ENCODE measurements around the gene ZNF385C. TPM values are rescaled to one million over a fixed set of nuclear protein-coding genes. Genes with fewer than 3 reads are reported as not detected.

Gene ZNF385C
- total RNA-seq, 6 donors from 2014 or later: 0.30 to 2.1 (median 0.44) TPM

DNA sequence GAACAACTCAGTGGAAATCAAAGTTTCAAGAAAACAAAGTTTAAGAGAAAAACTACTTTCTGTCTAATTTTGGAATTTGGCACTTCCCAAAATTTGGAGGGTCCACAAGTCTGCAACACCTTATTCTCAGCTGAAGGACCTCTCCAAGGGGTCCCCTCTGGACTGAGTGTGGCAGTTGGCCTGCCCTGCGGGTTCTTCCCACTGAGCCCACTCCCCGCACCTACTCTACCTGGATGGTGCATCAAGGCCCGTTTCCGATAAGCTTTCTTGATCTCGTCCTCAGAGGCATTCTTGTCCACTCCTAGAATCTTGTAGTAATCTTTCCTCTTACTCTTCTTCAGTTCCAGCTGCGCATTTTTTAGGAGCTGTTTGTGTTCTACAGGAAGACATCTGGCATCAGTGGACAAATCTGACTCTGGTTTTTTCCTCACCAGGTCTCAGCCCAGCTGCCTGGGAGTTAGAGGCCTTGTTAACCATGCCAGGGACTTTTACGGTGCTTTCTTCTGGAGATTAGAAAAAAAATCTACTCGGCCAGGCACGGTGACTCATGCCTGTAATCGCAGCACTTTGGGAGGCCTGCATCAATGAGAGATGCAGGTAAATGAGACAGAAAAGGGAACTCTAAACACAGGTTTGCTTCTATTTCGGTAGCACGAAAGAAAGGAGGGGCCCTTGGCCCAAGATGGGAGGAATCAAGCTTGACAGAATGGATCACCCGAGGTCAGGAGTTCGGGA is 116.1 kb downstream of the ZNF385C start:
- 86 to 92% methylated on average over 14 of the region's 14 CpGs for WGBS, 2 donors
- no peaks in the 10 kb centered on the region for H3K27me3 ChIP-seq
- ATAC-seq (ENCODE audit: low FRiP score in 2 of 2) (no peak), DNase-seq (no peak)
- H3K27ac ChIP-seq: no peak overlapping the region
- H3K4me1 ChIP-seq: no peaks in the 10 kb centered on the region
- no peaks in the 10 kb centered on the region for H3K9me3 ChIP-seq
- no peak overlapping the region for H3K4me3 ChIP-seq
- TF ChIP-seq, protein P1, sequence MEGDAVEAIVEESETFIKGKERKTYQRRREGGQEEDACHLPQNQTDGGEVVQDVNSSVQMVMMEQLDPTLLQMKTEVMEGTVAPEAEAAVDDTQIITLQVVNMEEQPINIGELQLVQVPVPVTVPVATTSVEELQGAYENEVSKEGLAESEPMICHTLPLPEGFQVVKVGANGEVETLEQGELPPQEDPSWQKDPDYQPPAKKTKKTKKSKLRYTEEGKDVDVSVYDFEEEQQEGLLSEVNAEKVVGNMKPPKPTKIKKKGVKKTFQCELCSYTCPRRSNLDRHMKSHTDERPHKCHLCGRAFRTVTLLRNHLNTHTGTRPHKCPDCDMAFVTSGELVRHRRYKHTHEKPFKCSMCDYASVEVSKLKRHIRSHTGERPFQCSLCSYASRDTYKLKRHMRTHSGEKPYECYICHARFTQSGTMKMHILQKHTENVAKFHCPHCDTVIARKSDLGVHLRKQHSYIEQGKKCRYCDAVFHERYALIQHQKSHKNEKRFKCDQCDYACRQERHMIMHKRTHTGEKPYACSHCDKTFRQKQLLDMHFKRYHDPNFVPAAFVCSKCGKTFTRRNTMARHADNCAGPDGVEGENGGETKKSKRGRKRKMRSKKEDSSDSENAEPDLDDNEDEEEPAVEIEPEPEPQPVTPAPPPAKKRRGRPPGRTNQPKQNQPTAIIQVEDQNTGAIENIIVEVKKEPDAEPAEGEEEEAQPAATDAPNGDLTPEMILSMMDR (IDR thresholded peaks at IDR 0.05): no peak
- TF ChIP-seq POLR2A (IDR thresholded peaks at IDR 0.05) (no peak), POLR2AphosphoS5 (IDR thresholded peaks at IDR 0.05) (no peak), EP300 (IDR thresholded peaks at IDR 0.05) (no peak)
- H3K36me3 ChIP-seq: peaks cover 11 to 100% (median 72%) of the 10 kb centered on the region in 4 donors

DNA sequence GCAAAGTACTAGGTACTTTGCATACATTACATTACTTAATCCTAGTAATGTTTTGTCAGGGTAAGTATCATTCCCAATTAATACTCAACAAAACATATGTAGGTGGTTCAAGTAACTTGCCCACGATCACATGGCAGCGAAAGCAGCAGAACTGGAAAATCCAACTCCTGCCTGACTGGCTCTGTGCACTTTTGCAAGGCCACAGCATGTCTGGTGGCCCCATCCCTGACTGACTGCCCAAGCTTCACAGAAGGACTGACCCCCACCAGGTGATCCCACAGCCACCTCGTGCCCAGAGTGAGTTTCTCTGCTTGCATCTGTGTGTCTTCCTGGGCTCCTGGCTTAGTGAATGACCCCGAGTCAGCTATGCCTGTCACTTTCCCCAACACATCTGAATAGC is 120.3 kb downstream of the ZNF385C start:
- Histone ChIP-seq H3K9me3 (no peaks in the 10 kb centered on the region), H3K4me1 (peaks cover 0 to 6% (median 3%) of the 10 kb centered on the region in 4 donors), H3K27ac (no peak overlapping the region), H3K27me3 (no peaks in the 10 kb centered on the region), H3K4me3 (no peak overlapping the region), H3K36me3 (peaks cover 15 to 99% (median 82%) of the 10 kb centered on the region in 4 donors)
- no peak for ATAC-seq (ENCODE audit: low FRiP score in 2 of 2)
- WGBS, 2 donors: 67 to 73% methylated on average over 4 of the region's 4 CpGs
- DNase-seq: no peak
- TF ChIP-seq POLR2AphosphoS5 (IDR thresholded peaks at IDR 0.05) (no peak), POLR2A (IDR thresholded peaks at IDR 0.05) (no peak), EP300 (IDR thresholded peaks at IDR 0.05) (no peak)
- TF ChIP-seq, protein P1 (IDR thresholded peaks at IDR 0.05): no peak

DNA sequence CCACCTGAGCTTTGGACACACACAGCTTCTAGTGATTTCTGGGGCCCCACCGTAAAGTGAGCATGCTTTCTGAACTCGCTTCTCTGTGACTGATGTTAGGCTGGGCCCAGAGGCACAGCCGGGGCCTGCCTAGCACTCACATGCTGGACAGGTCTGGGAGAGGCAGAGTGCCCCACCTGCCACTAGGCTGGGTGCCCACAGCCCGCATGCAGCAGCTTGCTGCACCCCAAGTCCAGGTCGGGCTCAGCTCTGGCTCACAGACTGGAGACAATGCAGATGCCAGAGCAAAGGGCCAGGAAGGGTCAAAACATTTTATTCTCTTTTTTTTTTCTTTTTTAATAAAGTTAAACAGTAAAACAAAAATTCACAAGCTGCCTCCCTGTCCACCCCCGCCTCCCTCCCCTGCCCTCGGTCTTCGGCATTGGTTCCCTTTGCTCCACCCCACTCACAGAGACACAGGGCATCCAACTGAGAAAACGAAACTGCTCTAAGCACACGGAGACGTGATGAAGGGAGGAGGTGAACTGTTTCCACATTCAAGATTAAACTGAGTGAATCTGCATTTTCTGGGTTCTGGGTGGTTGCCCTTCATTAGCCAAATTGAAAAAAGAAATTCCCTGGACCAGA is 122.0 kb downstream of the ZNF385C start:
- WGBS, 2 donors: 78 to 79% methylated on average over 11 of the region's 11 CpGs
- TF ChIP-seq, protein P1 (IDR thresholded peaks at IDR 0.05): no peak
- TF ChIP-seq POLR2AphosphoS5 (IDR thresholded peaks at IDR 0.05) (no peak), POLR2A (IDR thresholded peaks at IDR 0.05) (no peak), EP300 (IDR thresholded peaks at IDR 0.05) (no peak)
- peak overlapping the region in 2 of 4 donors; percentile 20 to 26 for H3K27ac ChIP-seq

More for the DNA sequence above, 122.0 kb downstream of the ZNF385C start:
- Histone ChIP-seq H3K9me3 (no peaks in the 10 kb centered on the region), H3K27me3 (no peaks in the 10 kb centered on the region), H3K4me3 (no peak overlapping the region), H3K4me1 (peaks cover 5 to 10% (median 9%) of the 10 kb centered on the region in 4 donors), H3K36me3 (peaks cover 9 to 97% (median 79%) of the 10 kb centered on the region in 4 donors)
- ATAC-seq (ENCODE audit: low FRiP score in 2 of 2) (peak in 1 of 2 donors; percentile 54), DNase-seq (no peak)

Other genes starting within 250 kb of the ZNF385C start
- gene KLHL11, start 233.1 kb downstream of the ZNF385C start, total RNA-seq: 10 to 100 TPM; 13.3 to 25.2 (median 15.5) TPM
- gene ACLY, start 179.5 kb downstream of the ZNF385C start, total RNA-seq: 100 to 1,000 TPM in 2 of 6 donors, 10 to 100 TPM in 4; 41.9 to 132 (median 84.6) TPM
- 10 to 100 TPM in 2 of 6 donors, 1 to 10 TPM in 4; 1.2 to 16.9 (median 4.8) TPM for gene ODAD4, start 167.9 kb downstream of the ZNF385C start, total RNA-seq
- 10 to 100 TPM; 33.4 to 62.3 (median 45.3) TPM for gene CNP, start 131.7 kb downstream of the ZNF385C start, total RNA-seq
- gene DNAJC7, start 81.0 kb downstream of the ZNF385C start, total RNA-seq: 100 to 1,000 TPM in 1 of 6 donors, 10 to 100 TPM in 5; 53.2 to 109 (median 73.5) TPM
- gene NKIRAS2, start 78.4 kb downstream of the ZNF385C start, total RNA-seq: 10 to 100 TPM; 27.2 to 36.6 (median 31.0) TPM
- gene C17orf113, start 47.9 kb downstream of the ZNF385C start, total RNA-seq: 1 to 10 TPM; 1.1 to 5.2 (median 2.3) TPM
- gene DHX58, start 14.2 kb upstream of the ZNF385C start, total RNA-seq: 10 to 100 TPM; 15.8 to 56.6 (median 32.6) TPM
- gene KAT2A, start 22.9 kb upstream of the ZNF385C start, total RNA-seq: 100 to 1,000 TPM in 1 of 6 donors, 10 to 100 TPM in 5; 17.0 to 116 (median 32.5) TPM
- gene HSPB9, start 24.3 kb upstream of the ZNF385C start, total RNA-seq: 1 to 10 TPM in 1 of 6 donors, under 1 TPM in 1, not detected in 4; 0.15 to 1.0 TPM
- 100 to 1,000 TPM in 3 of 6 donors, 10 to 100 TPM in 3; 57.6 to 183 (median 133) TPM for gene RAB5C, start 56.5 kb upstream of the ZNF385C start, total RNA-seq
- gene KCNH4, start 82.7 kb upstream of the ZNF385C start, total RNA-seq: under 1 TPM in 2 of 6 donors, not detected in 4; under 0.01 to 0.27 TPM
- gene HCRT, start 87.0 kb upstream of the ZNF385C start, total RNA-seq: not detected
- 10 to 100 TPM; 24.3 to 40.9 (median 33.0) TPM for gene GHDC, start 96.0 kb upstream of the ZNF385C start, total RNA-seq
- 100 to 1,000 TPM in 1 of 6 donors, 10 to 100 TPM in 5; 48.6 to 115 (median 66.3) TPM for gene STAT5B, start 177.9 kb upstream of the ZNF385C start, total RNA-seq
- gene STAT5A, start 190.0 kb upstream of the ZNF385C start, total RNA-seq: 100 to 1,000 TPM in 1 of 6 donors, 10 to 100 TPM in 5; 33.7 to 119 (median 70.3) TPM